Tongue (tissue), 2 donors: Measurements from ENCODE around the gene ADGRF1. TPM values are rescaled to one million over a fixed set of nuclear protein-coding genes. Genes with fewer than 3 reads are reported as not detected.
"Not testable (repeated sequence)": the region's sequence is repeated elsewhere in the genome, so short reads cannot be mapped to it uniquely, and the experiment has no call there.

Experiments
- DNase-seq: peaks from one replicate; pipeline ENCODE4 v3.0.0-alpha.2; 2015
- total RNA-seq: library from RNA; depleted of rRNA; stranded (reverse); fragments of >200 nt; gene quantifications from one replicate; pipeline ENCODE4 v1.2.3, GENCODE V29; 2014

Gene ADGRF1
- 9.4 TPM for total RNA-seq

GRCh38 chr6:47042275-47042791 lies at the start of gene ADGRF1:
TSS of gene ADGRF1 (minus strand) at chr6:47042332. CDS start at chr6:47029061, 13,271 bp downstream.
- DNase-seq: peak; percentile 12

GRCh38 chr6:47090881-47091280 lies 48.7 kb upstream of the ADGRF1 start:
- DNase-seq: no peak

GRCh38 chr6:47089473-47089872 lies 47.3 kb upstream of the ADGRF1 start:
- DNase-seq: not testable (repeated sequence)

- DNase-seq: no peak
These were observed 44.1 kb upstream of the ADGRF1 start for GRCh38 chr6:47086051-47086770.

- peak; percentile 56 for DNase-seq
These were observed 42.5 kb upstream of the ADGRF1 start for GRCh38 chr6:47084610-47085009.

GRCh38 chr6:47083586-47084047 lies 41.5 kb upstream of the ADGRF1 start:
- DNase-seq: peak; percentile 96

- no peak for DNase-seq
These were observed 38.0 kb upstream of the ADGRF1 start for GRCh38 chr6:47080083-47080596.

- DNase-seq: no peak
These were observed 37.5 kb upstream of the ADGRF1 start for GRCh38 chr6:47079638-47080037.

- DNase-seq: no peak
These were observed 36.9 kb upstream of the ADGRF1 start for GRCh38 chr6:47078991-47079390.

GRCh38 chr6:47076422-47077344 lies 34.6 kb upstream of the ADGRF1 start:
- peak; percentile 38 for DNase-seq

- peak; percentile 50 for DNase-seq
These were observed 33.7 kb upstream of the ADGRF1 start for GRCh38 chr6:47075741-47076421.

GRCh38 chr6:47075168-47075567 lies 33.0 kb upstream of the ADGRF1 start:
- DNase-seq: peak; percentile 50

- no peak for DNase-seq
These were observed 31.3 kb upstream of the ADGRF1 start for GRCh38 chr6:47073125-47074110.

- DNase-seq: no peak
These were observed 30.5 kb upstream of the ADGRF1 start for GRCh38 chr6:47072667-47073066.

GRCh38 chr6:47071681-47072080 lies 29.5 kb upstream of the ADGRF1 start:
- DNase-seq: no peak

GRCh38 chr6:47070461-47070860 lies 28.3 kb upstream of the ADGRF1 start:
- no peak for DNase-seq

GRCh38 chr6:47069156-47069555 lies 27.0 kb upstream of the ADGRF1 start:
- no peak for DNase-seq

- DNase-seq: no peak
These were observed 24.3 kb upstream of the ADGRF1 start for GRCh38 chr6:47066418-47066817.

GRCh38 chr6:47064274-47064673 lies 22.1 kb upstream of the ADGRF1 start:
- DNase-seq: no peak

- DNase-seq: no peak
These were observed 20.2 kb upstream of the ADGRF1 start for GRCh38 chr6:47062346-47062745.
